NCI-H1048 (cell line): ENCODE data around the gene ABHD17A.
"Not testable (repeated sequence)": the region's sequence is repeated elsewhere in the genome, so short reads cannot be mapped to it uniquely, and the experiment has no call there.

Experiments
- DNase-seq: peaks from one replicate; lab custom pipeline; 2025; lab: John Stamatoyannopoulos, UW

ABHD17A gene

GRCh38 chr19:1910177-1910576 lies 24.9 kb upstream of the ABHD17A start:
- DNase-seq, result no peak

- no peak for DNase-seq
Observed at GRCh38 chr19:1909761-1910080, 24.4 kb upstream of the ABHD17A start.

- DNase-seq, result no peak
Observed at GRCh38 chr19:1908364-1908678, 23.0 kb upstream of the ABHD17A start.

- no peak for DNase-seq
Observed at GRCh38 chr19:1907563-1908363, 22.5 kb upstream of the ABHD17A start.

GRCh38 chr19:1906985-1907562 lies 21.8 kb upstream of the ABHD17A start:
- no peak for DNase-seq

GRCh38 chr19:1905863-1906375 lies 20.6 kb upstream of the ABHD17A start:
- DNase-seq, result no peak

GRCh38 chr19:1905110-1905862 lies 20.0 kb upstream of the ABHD17A start, which contains the start of the genes ADAT3 and SCAMP4:
Gene ADAT3, plus strand, starts transcription at chr19:1905399. Its CDS starts 6,649 bp downstream, at chr19:1912048.
Gene SCAMP4, plus strand, starts transcription at chr19:1905399. Its CDS starts 9,621 bp downstream, at chr19:1915020.
- DNase-seq, result peak; percentile 88

- DNase-seq, result no peak
Observed at GRCh38 chr19:1904860-1905109, 19.5 kb upstream of the ABHD17A start.

GRCh38 chr19:1902923-1903322 lies 17.6 kb upstream of the ABHD17A start:
- no peak for DNase-seq

- DNase-seq, result no peak
Observed at GRCh38 chr19:1901940-1902404, 16.7 kb upstream of the ABHD17A start.

- no peak for DNase-seq
Observed at GRCh38 chr19:1896508-1896907, 11.2 kb upstream of the ABHD17A start.

GRCh38 chr19:1893791-1894190 lies 8.5 kb upstream of the ABHD17A start:
- DNase-seq, result no peak

- no peak for DNase-seq
Observed at GRCh38 chr19:1889907-1890306, 4.6 kb upstream of the ABHD17A start.

GRCh38 chr19:1888385-1888784 lies 3.1 kb upstream of the ABHD17A start:
- DNase-seq, result no peak

- not testable (repeated sequence) for DNase-seq
Observed at GRCh38 chr19:1886360-1886759, 1.1 kb upstream of the ABHD17A start.

GRCh38 chr19:1884719-1885334 lies 469 bp downstream of the ABHD17A start:
- no peak for DNase-seq

- no peak for DNase-seq
Observed at GRCh38 chr19:1884291-1884718, 991 bp downstream of the ABHD17A start.

- DNase-seq, result no peak
Observed at GRCh38 chr19:1883784-1884183, 1.5 kb downstream of the ABHD17A start.

- DNase-seq, result no peak
Observed at GRCh38 chr19:1882786-1883692, 2.3 kb downstream of the ABHD17A start.

GRCh38 chr19:1882089-1882785 lies 3.1 kb downstream of the ABHD17A start:
- DNase-seq, result no peak
